IPS DF 4.7 (cell line): ENCODE results near the gene TMEM39A.

Experiments used
- DNase-seq: peaks from one replicate; pipeline ENCODE4 v3.0.0-alpha.2; 2013; ENCODE audit warnings: low spot score; ENCODE audit errors: extremely low read depth

Gene TMEM39A

DNA sequence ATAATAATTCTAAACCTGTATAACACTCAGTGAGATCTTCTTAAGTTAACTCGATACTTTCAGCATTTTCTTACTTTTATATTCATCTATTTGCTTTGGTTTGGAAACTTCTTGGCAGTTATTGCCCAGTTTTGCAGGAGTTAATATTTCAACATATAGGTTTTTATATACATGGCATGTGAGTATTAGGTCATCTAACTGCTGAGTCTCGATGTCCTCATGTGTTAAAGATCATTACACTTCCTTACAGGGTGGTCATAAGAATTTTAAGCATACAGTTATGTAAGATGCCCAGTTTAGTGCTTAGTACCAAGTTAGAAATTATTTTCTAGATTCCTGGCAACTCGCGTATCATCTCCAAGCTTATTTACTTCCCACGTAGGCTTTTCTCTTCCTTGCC, 62.9 kb downstream of the TMEM39A start:
- no peak for DNase-seq

DNA sequence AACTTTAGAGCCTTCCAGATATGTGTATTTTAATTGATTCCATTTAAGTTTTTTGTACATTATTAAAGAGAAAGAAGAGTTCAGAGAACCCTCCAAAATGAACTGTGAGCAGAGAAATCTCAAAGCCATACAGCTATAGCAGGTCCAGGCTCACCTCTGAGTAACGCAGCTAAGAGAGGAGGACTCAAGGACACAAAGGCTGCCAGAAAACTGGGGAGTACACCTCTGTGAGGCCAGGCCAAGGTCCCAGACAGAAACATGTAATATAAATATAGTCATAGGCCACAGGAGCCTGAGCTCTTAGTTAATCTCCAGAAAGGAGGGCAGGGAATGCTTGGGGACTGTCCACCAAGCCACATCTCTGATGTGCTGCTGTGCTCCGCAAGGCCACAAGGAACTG, 66.5 kb downstream of the TMEM39A start:
- no peak for DNase-seq

DNA sequence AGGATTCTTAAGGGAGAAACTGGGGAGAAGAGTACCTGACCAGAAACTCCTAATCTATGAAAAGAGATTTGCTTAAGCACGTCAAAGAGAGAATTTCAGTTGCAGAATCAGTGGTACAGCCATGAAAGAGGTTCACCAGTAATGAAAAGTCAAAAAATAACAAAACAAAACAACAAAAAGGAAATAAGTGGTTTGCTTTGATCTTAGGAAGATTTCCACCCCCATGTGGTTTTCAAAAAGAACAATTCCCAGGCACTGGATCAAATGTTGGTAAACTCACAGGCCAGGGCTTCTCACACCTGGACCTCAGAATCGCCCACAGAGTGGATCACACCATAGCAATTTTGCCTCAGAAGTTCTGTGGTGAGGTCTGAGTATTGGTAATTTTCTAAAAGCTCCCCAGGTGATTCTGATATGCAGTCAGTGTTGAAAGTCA, 67.5 kb downstream of the TMEM39A start:
- DNase-seq = no peak

DNA sequence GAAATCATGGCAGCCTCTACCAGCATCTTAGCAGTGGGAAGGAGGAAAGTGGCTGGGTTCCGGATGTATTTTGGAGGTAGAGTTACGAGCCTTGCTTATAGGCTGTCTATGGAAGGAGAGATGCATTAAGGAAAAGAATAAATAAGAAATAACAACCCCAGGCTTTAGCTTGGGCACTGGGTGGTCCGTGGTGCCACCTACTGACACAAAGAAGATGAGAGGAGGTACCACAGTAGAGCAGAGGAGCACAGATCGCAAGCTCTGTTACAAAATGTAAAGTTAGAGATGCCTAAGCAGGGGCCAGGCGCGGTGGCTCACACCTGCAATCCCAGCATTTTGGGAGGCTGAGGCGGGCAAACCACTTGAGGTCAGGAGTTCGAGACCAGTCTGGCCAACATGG, 74.8 kb downstream of the TMEM39A start:
- no peak for DNase-seq

DNA sequence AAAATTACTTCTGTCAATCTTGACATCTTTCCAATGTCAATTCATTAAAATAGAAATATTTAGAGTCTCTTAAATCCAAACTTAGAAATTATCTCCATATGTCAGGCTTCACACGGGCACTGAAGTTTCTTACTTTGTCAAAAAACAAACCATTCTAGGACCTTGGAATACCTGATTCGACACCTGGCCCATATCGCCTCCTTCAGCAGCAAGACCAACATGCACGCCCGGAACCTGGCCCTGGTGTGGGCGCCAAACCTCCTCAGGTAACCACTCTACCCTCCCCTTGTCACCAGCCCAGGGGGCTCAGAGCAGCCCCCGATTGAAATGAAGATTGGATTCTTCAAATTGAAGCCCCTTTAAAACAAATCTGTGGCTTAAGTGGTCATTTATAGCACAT, 81.3 kb downstream of the TMEM39A start:
- no peak for DNase-seq

DNA sequence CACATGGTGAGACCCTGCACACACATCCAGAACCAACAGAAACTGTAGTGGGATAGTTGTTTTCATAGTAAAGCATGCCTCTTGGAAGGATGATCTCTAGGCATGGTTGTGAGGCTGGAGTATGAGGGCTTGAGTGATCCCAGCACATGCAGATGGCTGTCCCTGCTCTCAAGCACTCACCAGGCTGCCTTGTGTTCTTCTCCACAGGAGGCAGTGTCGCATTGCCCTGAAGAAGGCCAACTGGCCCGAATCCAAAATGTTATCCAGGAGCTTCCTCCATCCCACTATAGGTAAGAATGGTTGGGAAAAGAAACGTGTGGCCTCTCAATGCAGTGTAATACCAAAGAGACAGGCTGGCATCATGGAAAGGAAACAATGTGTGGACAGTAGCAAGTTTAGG, 82.7 kb downstream of the TMEM39A start:
- no peak for DNase-seq
